ENCODE results near the gene OR5W2. TPM values are rescaled to one million over a fixed set of nuclear protein-coding genes. Genes with fewer than 3 reads are reported as not detected.
"Not testable (repeated sequence)": the region's sequence is repeated elsewhere in the genome, so short reads cannot be mapped to it uniquely, and the experiment has no call there.

OR5W2 gene
- total RNA-seq, 3 donors from 2014 or later (not counting 1 experiment from before 2014, with no cell fraction given), result not detected

- DNase-seq; H3K4me3 Mint-ChIP-seq; ATAC-seq; H3K27me3 Mint-ChIP-seq (ENCODE audit: low read depth in 2 of 2); H3K4me1 ChIP-seq (ENCODE audit: control insufficient read depth, insufficient read depth, low read length); H3K27ac ChIP-seq (ENCODE audit: low read length); H3K4me3 ChIP-seq (ENCODE audit: low read length); H3K27me3 ChIP-seq (ENCODE audit: control insufficient read depth, insufficient read depth, low read length); H3K27ac Mint-ChIP-seq; H3K36me3 ChIP-seq (ENCODE audit: control insufficient read depth, insufficient read depth, low read length); H3K4me1 Mint-ChIP-seq; intact Hi-C loops (cut with micrococcal nuclease); H3K9me3 ChIP-seq (ENCODE audit: control insufficient read depth, insufficient read depth, low read length): not testable (repeated sequence)
- peaks cover 14% of the 10 kb centered on the region for H3K36me3 Mint-ChIP-seq
- peaks cover 12 to 20% of the 10 kb centered on the region in 2 donors for H3K9me3 Mint-ChIP-seq
- 83% methylated on average over 4 of the region's 4 CpGs for WGBS (ENCODE audit: insufficient coverage)
Observed at GRCh38 chr11:55884995-55885394, 29.4 kb downstream of the OR5W2 start.

GRCh38 chr11:55882997-55883396 lies 31.4 kb downstream of the OR5W2 start, which contains the start of gene TRIM51:
Gene TRIM51, plus strand, starts transcription at chr11:55883297. Its CDS starts 2,132 bp downstream, at chr11:55885429.
- intact Hi-C loops (cut with micrococcal nuclease); H3K27ac Mint-ChIP-seq; H3K9me3 ChIP-seq (ENCODE audit: control insufficient read depth, insufficient read depth, low read length); ATAC-seq; H3K36me3 ChIP-seq (ENCODE audit: control insufficient read depth, insufficient read depth, low read length); DNase-seq; H3K27ac ChIP-seq (ENCODE audit: low read length); H3K4me1 Mint-ChIP-seq; H3K4me3 ChIP-seq (ENCODE audit: low read length); H3K4me1 ChIP-seq (ENCODE audit: control insufficient read depth, insufficient read depth, low read length); H3K27me3 Mint-ChIP-seq (ENCODE audit: low read depth in 2 of 2); H3K27me3 ChIP-seq (ENCODE audit: control insufficient read depth, insufficient read depth, low read length); H3K4me3 Mint-ChIP-seq: not testable (repeated sequence)
- Mint-ChIP-seq H3K36me3 (peaks cover 14% of the 10 kb centered on the region), H3K9me3 (peaks cover 13 to 16% of the 10 kb centered on the region in 2 donors)
- WGBS (ENCODE audit: insufficient coverage), result no CpG with 5 or more reads among the region's 1 CpG

- H3K4me1 ChIP-seq (ENCODE audit: control insufficient read depth, insufficient read depth, low read length); H3K36me3 ChIP-seq (ENCODE audit: control insufficient read depth, insufficient read depth, low read length); H3K27me3 Mint-ChIP-seq (ENCODE audit: low read depth in 2 of 2); DNase-seq; intact Hi-C loops (cut with micrococcal nuclease); H3K4me3 Mint-ChIP-seq; H3K4me1 Mint-ChIP-seq; H3K27ac ChIP-seq (ENCODE audit: low read length); H3K27me3 ChIP-seq (ENCODE audit: control insufficient read depth, insufficient read depth, low read length); H3K27ac Mint-ChIP-seq; H3K36me3 Mint-ChIP-seq; ATAC-seq; H3K4me3 ChIP-seq (ENCODE audit: low read length): not testable (repeated sequence)
- peaks cover 13% of the 10 kb centered on the region for H3K9me3 ChIP-seq (ENCODE audit: control insufficient read depth, insufficient read depth, low read length)
- 27% methylated on average over 34 of the region's 34 CpGs for WGBS (ENCODE audit: insufficient coverage)
- H3K9me3 Mint-ChIP-seq, result peaks cover 4 to 17% of the 10 kb centered on the region in 2 donors
Observed at GRCh38 chr11:55873146-55873545, 41.2 kb downstream of the OR5W2 start.

GRCh38 chr11:55872731-55873130 lies 41.7 kb downstream of the OR5W2 start:
- H3K27me3 Mint-ChIP-seq (ENCODE audit: low read depth in 2 of 2); H3K4me3 Mint-ChIP-seq; H3K36me3 Mint-ChIP-seq; H3K27ac ChIP-seq (ENCODE audit: low read length); H3K36me3 ChIP-seq (ENCODE audit: control insufficient read depth, insufficient read depth, low read length); H3K4me1 Mint-ChIP-seq; H3K4me3 ChIP-seq (ENCODE audit: low read length); DNase-seq; H3K4me1 ChIP-seq (ENCODE audit: control insufficient read depth, insufficient read depth, low read length); ATAC-seq; H3K27me3 ChIP-seq (ENCODE audit: control insufficient read depth, insufficient read depth, low read length); intact Hi-C loops (cut with micrococcal nuclease); H3K27ac Mint-ChIP-seq: not testable (repeated sequence)
- H3K9me3 Mint-ChIP-seq, result peaks cover 2 to 17% of the 10 kb centered on the region in 2 donors
- WGBS (ENCODE audit: insufficient coverage), result 24% methylated on average over 33 of the region's 33 CpGs
- H3K9me3 ChIP-seq (ENCODE audit: control insufficient read depth, insufficient read depth, low read length), result peaks cover 13% of the 10 kb centered on the region

GRCh38 chr11:55867354-55867753 lies 47.0 kb downstream of the OR5W2 start:
- H3K27me3 Mint-ChIP-seq (ENCODE audit: low read depth in 2 of 2); H3K36me3 Mint-ChIP-seq; ATAC-seq; intact Hi-C loops (cut with micrococcal nuclease); H3K4me3 ChIP-seq (ENCODE audit: low read length); H3K4me1 Mint-ChIP-seq; H3K27ac Mint-ChIP-seq; H3K27ac ChIP-seq (ENCODE audit: low read length); H3K4me3 Mint-ChIP-seq; H3K27me3 ChIP-seq (ENCODE audit: control insufficient read depth, insufficient read depth, low read length); H3K4me1 ChIP-seq (ENCODE audit: control insufficient read depth, insufficient read depth, low read length); H3K36me3 ChIP-seq (ENCODE audit: control insufficient read depth, insufficient read depth, low read length); DNase-seq: not testable (repeated sequence)
- WGBS (ENCODE audit: insufficient coverage), result 65% methylated on average over 4 of the region's 4 CpGs
- peaks cover 15% of the 10 kb centered on the region for H3K9me3 ChIP-seq (ENCODE audit: control insufficient read depth, insufficient read depth, low read length)
- H3K9me3 Mint-ChIP-seq, result peaks cover 9 to 26% of the 10 kb centered on the region in 2 donors

Other genes with a start within 250 kb of the OR5W2 start
- not detected for gene OR5D13, start 141.1 kb downstream of the OR5W2 start, total RNA-seq
- gene OR5D14, start 119.0 kb downstream of the OR5W2 start, total RNA-seq, result not detected
- gene OR5L1, start 103.2 kb downstream of the OR5W2 start, total RNA-seq, result not detected
- gene OR5D18, start 95.0 kb downstream of the OR5W2 start, total RNA-seq, result not detected
- not detected for gene OR5L2, start 87.4 kb downstream of the OR5W2 start, total RNA-seq
- not detected for gene OR5D16, start 75.8 kb downstream of the OR5W2 start, total RNA-seq
- 1 to 10 TPM in 1 of 3 donors, under 1 TPM in 1, not detected in 1; 0.25 to 8.5 TPM for gene TRIM51, start 31.3 kb downstream of the OR5W2 start, total RNA-seq
- gene OR5I1, start 21.8 kb upstream of the OR5W2 start, total RNA-seq, result not detected
- not detected for gene OR10AG1, start 55.4 kb upstream of the OR5W2 start, total RNA-seq
- not detected for gene OR5F1, start 80.0 kb upstream of the OR5W2 start, total RNA-seq
- not detected for gene OR5AS1, start 113.1 kb upstream of the OR5W2 start, total RNA-seq
- gene OR8I2, start 178.7 kb upstream of the OR5W2 start, total RNA-seq, result not detected
- not detected for gene OR8H2, start 189.1 kb upstream of the OR5W2 start, total RNA-seq
- not detected for gene OR8H3, start 207.8 kb upstream of the OR5W2 start, total RNA-seq
- not detected for gene OR8J3, start 225.6 kb upstream of the OR5W2 start, total RNA-seq
- not detected for gene OR8K5, start 245.7 kb upstream of the OR5W2 start, total RNA-seq